ENCODE measurements around the gene TBC1D14. TPM values are rescaled to one million over a fixed set of nuclear protein-coding genes. Genes with fewer than 3 reads are reported as not detected.

The TBC1D14 gene
- total and polyA plus RNA-seq, 4 donors, result 15.1 to 60.1 (median 46.4) TPM

DNA sequence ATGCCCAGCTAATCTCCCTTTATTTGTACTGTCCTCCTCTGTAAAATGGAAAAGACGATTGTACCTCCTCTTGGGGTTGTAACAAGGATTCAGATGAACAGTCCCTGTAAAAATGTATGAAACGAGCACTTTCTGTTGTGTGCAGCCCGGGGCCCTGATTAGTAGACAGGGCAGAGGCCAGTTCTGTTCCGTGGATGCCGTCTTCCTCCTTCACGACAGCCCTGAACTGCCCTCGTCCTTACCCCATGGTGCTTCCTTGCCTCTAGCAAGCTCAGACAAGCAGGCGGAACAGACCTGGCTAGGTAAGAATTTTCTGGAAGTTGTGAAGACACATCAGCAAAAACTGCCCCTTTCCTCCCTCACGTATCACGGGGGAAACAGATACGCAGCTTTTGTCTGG lies 111.2 kb downstream of the TBC1D14 start:
- H3K27ac ChIP-seq (ENCODE audit: low read depth in 1 of 2, low read length in 1 of 2), result no peak overlapping the region
- peaks cover 9 to 56% (median 13%) of the 10 kb centered on the region in 4 donors for H3K36me3 ChIP-seq (ENCODE audit: control insufficient read depth in 4 of 4, insufficient read depth in 4 of 4, low read length in 4 of 4)
- no peaks in the 10 kb centered on the region for H3K9me3 ChIP-seq (ENCODE audit: control insufficient read depth in 4 of 4, insufficient read depth in 3 of 4, low read length in 3 of 4)
- WGBS, 2 donors, result 96% methylated on average over 11 of the region's 11 CpGs
- no peaks in the 10 kb centered on the region for H3K27me3 ChIP-seq (ENCODE audit: control insufficient read depth in 3 of 3, insufficient read depth in 3 of 3, low read length in 2 of 3)
- no peak overlapping the region for H3K9ac ChIP-seq (ENCODE audit: insufficient read depth in 1 of 2, low read length in 2 of 2)
- H3K4me1 ChIP-seq (ENCODE audit: control insufficient read depth in 5 of 5, insufficient read depth in 5 of 5, low read length in 5 of 5), result no peaks in the 10 kb centered on the region
- no peak overlapping the region for H3K4me3 ChIP-seq
- DNase-seq (no peak), ATAC-seq (ENCODE audit: insufficient read depth, low FRiP score) (no peak)
- TF ChIP-seq, protein P1, sequence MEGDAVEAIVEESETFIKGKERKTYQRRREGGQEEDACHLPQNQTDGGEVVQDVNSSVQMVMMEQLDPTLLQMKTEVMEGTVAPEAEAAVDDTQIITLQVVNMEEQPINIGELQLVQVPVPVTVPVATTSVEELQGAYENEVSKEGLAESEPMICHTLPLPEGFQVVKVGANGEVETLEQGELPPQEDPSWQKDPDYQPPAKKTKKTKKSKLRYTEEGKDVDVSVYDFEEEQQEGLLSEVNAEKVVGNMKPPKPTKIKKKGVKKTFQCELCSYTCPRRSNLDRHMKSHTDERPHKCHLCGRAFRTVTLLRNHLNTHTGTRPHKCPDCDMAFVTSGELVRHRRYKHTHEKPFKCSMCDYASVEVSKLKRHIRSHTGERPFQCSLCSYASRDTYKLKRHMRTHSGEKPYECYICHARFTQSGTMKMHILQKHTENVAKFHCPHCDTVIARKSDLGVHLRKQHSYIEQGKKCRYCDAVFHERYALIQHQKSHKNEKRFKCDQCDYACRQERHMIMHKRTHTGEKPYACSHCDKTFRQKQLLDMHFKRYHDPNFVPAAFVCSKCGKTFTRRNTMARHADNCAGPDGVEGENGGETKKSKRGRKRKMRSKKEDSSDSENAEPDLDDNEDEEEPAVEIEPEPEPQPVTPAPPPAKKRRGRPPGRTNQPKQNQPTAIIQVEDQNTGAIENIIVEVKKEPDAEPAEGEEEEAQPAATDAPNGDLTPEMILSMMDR (IDR thresholded peaks at IDR 0.05; ENCODE audit: control extremely low read depth, extremely low read depth), result no peak

DNA sequence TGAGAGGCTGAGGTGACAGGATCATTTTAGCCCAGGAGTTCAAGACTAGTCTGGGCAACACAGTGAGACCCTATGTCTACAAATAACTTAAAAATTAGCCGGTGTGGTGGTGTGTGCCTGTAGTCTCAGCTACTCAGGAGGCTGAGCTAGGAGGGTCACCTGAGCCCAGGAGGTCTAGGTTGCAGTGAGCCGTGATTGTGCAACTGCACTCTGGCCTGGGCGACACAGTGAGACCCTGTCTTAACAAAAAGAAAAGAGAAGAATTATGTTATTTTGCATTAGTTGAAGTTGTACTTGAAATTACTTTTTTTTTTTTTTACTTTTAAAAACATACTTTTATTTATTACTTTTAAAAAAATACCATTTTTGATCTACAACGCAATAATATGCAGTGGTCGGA lies 111.7 kb downstream of the TBC1D14 start:
- Histone ChIP-seq H3K36me3 (ENCODE audit: control insufficient read depth in 4 of 4, insufficient read depth in 4 of 4, low read length in 4 of 4) (peaks cover 7 to 53% (median 13%) of the 10 kb centered on the region in 4 donors), H3K9me3 (ENCODE audit: control insufficient read depth in 4 of 4, insufficient read depth in 3 of 4, low read length in 3 of 4) (no peaks in the 10 kb centered on the region), H3K4me3 (no peak overlapping the region), H3K27ac (ENCODE audit: low read depth in 1 of 2, low read length in 1 of 2) (no peak overlapping the region), H3K9ac (ENCODE audit: insufficient read depth in 1 of 2, low read length in 2 of 2) (no peak overlapping the region), H3K4me1 (ENCODE audit: control insufficient read depth in 5 of 5, insufficient read depth in 5 of 5, low read length in 5 of 5) (no peaks in the 10 kb centered on the region), H3K27me3 (ENCODE audit: control insufficient read depth in 3 of 3, insufficient read depth in 3 of 3, low read length in 2 of 3) (no peaks in the 10 kb centered on the region)
- TF ChIP-seq, protein P1 (IDR thresholded peaks at IDR 0.05; ENCODE audit: control extremely low read depth, extremely low read depth), result no peak
- 77% methylated on average over 5 of the region's 5 CpGs for WGBS, 2 donors
- ATAC-seq (ENCODE audit: insufficient read depth, low FRiP score) (no peak), DNase-seq (no peak)

DNA sequence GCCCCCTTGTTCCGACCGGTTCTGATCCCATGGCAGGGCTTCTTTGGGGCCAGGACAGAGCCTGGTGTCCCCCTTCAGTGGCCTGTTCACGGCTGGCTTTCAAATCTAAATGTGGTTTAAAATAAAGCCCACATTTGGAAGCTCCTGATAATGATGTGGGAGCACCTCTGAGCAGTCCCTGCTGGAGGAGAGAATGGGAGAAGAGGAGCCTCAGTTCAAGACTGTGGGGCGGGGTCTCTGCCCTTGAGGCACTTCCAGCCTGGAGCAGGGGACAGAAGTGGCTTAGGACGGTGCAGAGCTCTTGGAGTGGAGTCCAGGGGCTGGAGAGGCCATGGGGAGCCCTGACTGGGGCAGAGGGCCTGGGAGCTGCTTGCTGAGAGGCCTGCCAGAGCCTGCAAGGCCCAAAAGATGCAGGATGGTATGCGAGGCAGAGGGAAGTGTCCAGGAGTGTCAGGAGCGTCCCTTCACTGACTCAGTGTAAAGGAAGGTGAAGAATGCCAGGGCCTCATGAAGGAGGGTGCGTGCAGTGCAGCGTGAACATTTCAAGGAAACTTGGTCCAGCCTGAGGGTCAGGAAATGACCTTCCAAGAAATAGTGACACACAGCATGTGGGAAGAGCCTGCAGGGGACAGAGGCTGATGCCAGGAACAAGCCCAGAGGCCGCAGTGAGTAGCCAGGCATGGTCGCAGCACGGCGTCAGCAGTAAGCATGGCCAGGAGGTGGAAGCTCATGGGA lies 112.5 kb downstream of the TBC1D14 start:
- Histone ChIP-seq H3K27ac (ENCODE audit: low read depth in 1 of 2, low read length in 1 of 2) (no peak overlapping the region), H3K36me3 (ENCODE audit: control insufficient read depth in 4 of 4, insufficient read depth in 4 of 4, low read length in 4 of 4) (peaks cover 4 to 48% (median 14%) of the 10 kb centered on the region in 4 donors)
- ATAC-seq (ENCODE audit: insufficient read depth, low FRiP score), result no peak

More for the DNA sequence above, 112.5 kb downstream of the TBC1D14 start:
- no peaks in the 10 kb centered on the region for H3K27me3 ChIP-seq (ENCODE audit: control insufficient read depth in 3 of 3, insufficient read depth in 3 of 3, low read length in 2 of 3)
- no peaks in the 10 kb centered on the region for H3K9me3 ChIP-seq (ENCODE audit: control insufficient read depth in 4 of 4, insufficient read depth in 3 of 4, low read length in 3 of 4)
- TF ChIP-seq, protein P1 (IDR thresholded peaks at IDR 0.05; ENCODE audit: control extremely low read depth, extremely low read depth), result no peak
- no peaks in the 10 kb centered on the region for H3K4me1 ChIP-seq (ENCODE audit: control insufficient read depth in 5 of 5, insufficient read depth in 5 of 5, low read length in 5 of 5)
- H3K9ac ChIP-seq (ENCODE audit: insufficient read depth in 1 of 2, low read length in 2 of 2), result no peak overlapping the region
- DNase-seq, result no peak
- 90 to 91% methylated on average over 13 of the region's 13 CpGs for WGBS, 2 donors
- no peak overlapping the region for H3K4me3 ChIP-seq

All from lung (tissue), 12 donors.